ENCODE results near the gene AKAP13.

DNA sequence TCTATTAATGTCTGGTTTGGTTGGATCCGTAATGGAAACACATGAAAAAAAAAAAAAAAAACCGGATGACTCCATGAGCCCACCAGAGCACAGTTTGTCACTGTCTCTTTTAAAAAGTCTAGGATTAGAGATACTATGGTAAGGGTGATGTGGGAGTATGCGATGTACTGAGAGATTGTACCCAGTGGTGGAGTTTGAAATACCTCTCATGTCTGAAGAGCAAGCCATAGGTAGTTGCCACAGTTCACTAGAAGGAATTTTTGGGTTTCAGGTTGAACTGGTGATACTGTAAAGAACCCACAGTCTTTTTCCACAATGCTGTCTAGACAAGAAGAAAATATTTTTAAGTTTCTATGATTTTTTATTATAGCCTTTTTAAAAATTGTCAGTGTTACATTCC is 281.5 kb downstream of the AKAP13 start:
- TF ChIP-seq, protein P1, sequence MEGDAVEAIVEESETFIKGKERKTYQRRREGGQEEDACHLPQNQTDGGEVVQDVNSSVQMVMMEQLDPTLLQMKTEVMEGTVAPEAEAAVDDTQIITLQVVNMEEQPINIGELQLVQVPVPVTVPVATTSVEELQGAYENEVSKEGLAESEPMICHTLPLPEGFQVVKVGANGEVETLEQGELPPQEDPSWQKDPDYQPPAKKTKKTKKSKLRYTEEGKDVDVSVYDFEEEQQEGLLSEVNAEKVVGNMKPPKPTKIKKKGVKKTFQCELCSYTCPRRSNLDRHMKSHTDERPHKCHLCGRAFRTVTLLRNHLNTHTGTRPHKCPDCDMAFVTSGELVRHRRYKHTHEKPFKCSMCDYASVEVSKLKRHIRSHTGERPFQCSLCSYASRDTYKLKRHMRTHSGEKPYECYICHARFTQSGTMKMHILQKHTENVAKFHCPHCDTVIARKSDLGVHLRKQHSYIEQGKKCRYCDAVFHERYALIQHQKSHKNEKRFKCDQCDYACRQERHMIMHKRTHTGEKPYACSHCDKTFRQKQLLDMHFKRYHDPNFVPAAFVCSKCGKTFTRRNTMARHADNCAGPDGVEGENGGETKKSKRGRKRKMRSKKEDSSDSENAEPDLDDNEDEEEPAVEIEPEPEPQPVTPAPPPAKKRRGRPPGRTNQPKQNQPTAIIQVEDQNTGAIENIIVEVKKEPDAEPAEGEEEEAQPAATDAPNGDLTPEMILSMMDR (IDR thresholded peaks at IDR 0.05), result no peak
- no peak for TF ChIP-seq POLR2A (IDR thresholded peaks at IDR 0.05)
- TF ChIP-seq EP300 (IDR thresholded peaks at IDR 0.05), result no peak
